DOHH2 (cell line): Measurements from ENCODE around the gene MYBPC2.

Source experiments
- CTCF ChIP-seq: fragments of 200-600 bp; sonication (generic); IDR thresholded peaks from one replicate; pipeline ENCODE4 v1.5.1; 2014; ENCODE audit warnings: antibody characterized with exemption, mild to moderate bottlenecking, low read depth, low read length; ENCODE audit not compliant: poor library complexity, severe bottlenecking
- EZH2phosphoT487 ChIP-seq: fragments of 200-600 bp; sonication (generic); IDR thresholded peaks from 2 replicates; pipeline ENCODE4 v1.6.1; 2017; ENCODE audit warnings: borderline replicate concordance, mild to moderate bottlenecking, antibody characterized with exemption, low read length, moderate library complexity, mixed read lengths

- TF ChIP-seq CTCF (no peak), EZH2phosphoT487 (no peak)
Observed at GRCh38 chr19:50420127-50420526, 12.6 kb upstream of the MYBPC2 start.
